ENCODE results near the gene TMPRSS9. TPM values are rescaled to one million over a fixed set of nuclear protein-coding genes. Genes with fewer than 3 reads are reported as not detected.

The TMPRSS9 gene
- total RNA-seq, 4 donors from 2014 or later: not detected

- no peak for TF ChIP-seq CTCF (IDR thresholded peaks at IDR 0.05; ENCODE audit: low read depth)
These were observed 29.8 kb upstream of the TMPRSS9 start for GRCh38 chr19:2330255-2330631.

DNA sequence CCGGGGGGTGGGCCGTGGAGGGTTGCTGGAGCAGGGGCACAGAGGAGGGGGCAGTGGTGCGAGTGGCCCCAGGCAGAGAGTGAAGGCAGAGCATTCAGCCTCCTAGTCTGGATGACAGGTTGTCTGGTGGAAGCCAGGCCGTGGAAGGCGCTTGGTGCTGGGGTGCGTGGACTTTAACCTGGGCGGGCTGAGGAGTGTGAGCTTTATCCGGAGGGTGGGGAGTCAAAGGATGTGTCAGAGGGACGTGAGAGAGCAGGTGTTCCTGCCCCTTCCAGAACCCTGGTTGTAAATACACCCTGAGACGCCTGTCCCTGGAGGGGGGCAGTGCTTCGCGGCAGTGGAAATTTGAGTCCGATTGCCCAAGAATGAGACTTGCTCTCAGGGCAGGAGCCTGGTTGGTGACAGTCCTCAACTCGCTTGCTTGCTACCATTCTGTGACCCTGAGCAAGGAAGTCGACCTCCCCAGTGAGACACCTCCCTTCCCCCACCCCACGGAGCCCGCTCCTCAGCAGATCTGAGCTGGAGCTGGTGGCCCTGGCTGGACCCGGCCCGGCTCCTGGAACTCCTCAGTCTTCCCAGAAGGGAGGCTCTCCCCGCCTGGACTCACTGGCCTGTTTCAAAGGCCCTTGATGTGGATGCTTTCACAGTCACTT, 29.3 kb upstream of the TMPRSS9 start:
- no peak for TF ChIP-seq CTCF (IDR thresholded peaks at IDR 0.05; ENCODE audit: low read depth)

GRCh38 chr19:2331601-2332246, 28.3 kb upstream of the TMPRSS9 start:
- TF ChIP-seq CTCF (IDR thresholded peaks at IDR 0.05; ENCODE audit: low read depth): no peak

DNA sequence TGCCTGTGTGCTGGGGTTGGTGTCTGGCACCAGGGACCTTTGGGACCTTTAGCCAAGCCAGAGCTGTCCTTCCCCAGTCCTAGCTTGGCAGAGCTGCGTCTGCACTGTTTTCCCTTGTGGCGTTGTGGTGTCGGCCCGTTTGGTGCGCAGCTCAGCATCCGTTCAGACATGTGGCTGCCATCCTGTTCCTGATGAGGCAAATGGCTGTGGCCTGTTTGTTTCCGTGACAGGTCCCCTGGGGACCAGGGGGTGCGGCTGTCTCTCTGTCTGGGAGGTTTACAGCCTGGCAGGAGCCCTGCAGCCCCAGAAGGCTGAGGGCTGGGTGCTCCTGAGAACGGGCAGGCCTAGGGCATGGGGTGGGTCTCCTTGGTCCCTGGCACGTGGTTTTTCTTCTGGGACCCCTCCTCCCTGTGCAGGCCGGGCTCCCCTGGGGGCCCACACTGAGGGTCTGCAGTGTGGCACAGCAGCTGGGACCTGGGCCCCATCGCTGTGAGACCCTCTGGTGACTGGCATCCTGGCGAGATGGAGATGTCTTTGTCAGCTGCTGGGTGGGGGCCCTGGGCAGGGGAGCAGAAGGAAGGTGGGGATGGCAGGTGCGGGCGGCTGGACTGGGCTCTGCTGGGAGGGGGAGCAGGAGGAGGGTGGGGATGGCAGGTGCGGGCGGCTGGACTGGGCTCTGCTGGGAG, 27.6 kb upstream of the TMPRSS9 start:
- no peak for TF ChIP-seq CTCF (IDR thresholded peaks at IDR 0.05; ENCODE audit: low read depth)

DNA sequence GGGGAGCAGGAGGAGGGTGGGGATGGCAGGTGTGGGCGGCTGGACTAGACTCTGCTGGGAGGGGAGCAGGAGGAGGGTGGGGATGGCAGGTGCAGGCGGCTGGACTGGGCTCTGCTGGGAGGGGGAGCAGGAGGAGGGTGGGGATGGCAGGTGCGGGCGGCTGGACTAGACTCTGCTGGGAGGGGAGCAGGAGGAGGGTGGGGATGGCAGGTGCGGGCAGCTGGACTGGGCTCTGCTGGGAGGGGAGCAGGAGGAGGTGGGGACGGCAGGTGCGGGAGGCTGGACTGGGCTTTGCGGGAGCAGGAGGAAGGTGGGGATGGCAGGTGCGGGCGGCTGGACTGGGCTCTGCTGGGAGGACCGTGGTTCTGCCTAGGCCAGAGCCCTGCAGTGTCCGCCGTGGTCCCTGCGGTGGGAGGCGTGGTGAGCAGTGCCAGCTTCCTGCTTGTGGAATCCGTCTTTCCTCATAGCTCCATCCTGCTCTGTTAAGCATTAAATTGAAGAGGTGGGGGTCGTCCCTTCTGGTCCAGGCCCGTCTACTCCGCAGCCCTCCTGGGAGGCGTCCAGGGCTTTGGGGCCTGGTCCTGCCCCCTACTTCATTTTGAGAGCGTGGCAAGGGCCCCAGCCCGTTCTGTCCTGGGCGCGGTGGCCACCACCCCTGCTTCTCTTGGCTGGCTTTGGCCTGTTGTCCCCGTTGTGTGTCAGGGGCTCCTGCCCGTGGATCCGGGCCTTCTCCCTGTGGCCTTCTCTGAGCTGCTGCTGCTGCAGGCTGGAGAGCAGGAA, 26.8 kb upstream of the TMPRSS9 start:
- no peak for TF ChIP-seq CTCF (IDR thresholded peaks at IDR 0.05; ENCODE audit: low read depth)

GRCh38 chr19:2333807-2334211, 26.3 kb upstream of the TMPRSS9 start:
- TF ChIP-seq CTCF (IDR thresholded peaks at IDR 0.05; ENCODE audit: low read depth): no peak

DNA sequence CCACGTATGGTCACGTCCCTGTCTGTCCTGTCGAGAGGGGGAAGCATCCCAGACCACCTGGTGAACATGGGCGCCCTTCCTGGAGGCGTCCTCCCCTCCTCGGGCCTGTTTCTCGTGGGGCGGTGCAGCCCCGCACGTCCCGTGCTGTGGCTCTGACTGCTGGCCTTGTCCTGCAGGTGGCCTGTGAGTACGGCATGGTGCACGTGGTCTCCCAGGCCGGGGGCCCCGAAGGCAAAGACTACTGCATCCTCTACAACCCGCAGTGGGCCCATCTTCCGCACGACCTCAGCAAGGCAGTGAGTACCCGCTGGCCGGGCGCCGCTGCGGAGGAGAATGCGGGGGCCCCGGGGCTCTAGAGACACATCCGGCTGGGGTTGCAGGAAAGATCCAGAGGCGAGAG, 25.6 kb upstream of the TMPRSS9 start:
- no peak for TF ChIP-seq CTCF (IDR thresholded peaks at IDR 0.05; ENCODE audit: low read depth)

Data from subcutaneous adipose tissue (tissue), 4 donors.